ENCODE measurements around the gene TBC1D9. TPM values are rescaled to one million over a fixed set of nuclear protein-coding genes. Genes with fewer than 3 reads are reported as not detected.

TBC1D9 gene
- total RNA-seq, 2 donors from 2014 or later, result 22.3 to 29.0 TPM

GRCh38 chr4:140717313-140717712 is 38.9 kb downstream of the TBC1D9 start:
- no peaks in the 10 kb centered on the region for H3K36me3 ChIP-seq (ENCODE audit: control insufficient read depth, insufficient read depth, low read length)
- H3K9me3 ChIP-seq (ENCODE audit: control insufficient read depth, low read length), result no peaks in the 10 kb centered on the region
- Mint-ChIP-seq H3K4me1 (peaks cover 33% of the 10 kb centered on the region), H3K4me3 (no peak overlapping the region), H3K9me3 (no peaks in the 10 kb centered on the region), H3K36me3 (ENCODE audit: low read depth) (peaks cover 2% of the 10 kb centered on the region), H3K27me3 (ENCODE audit: insufficient read depth) (no peaks in the 10 kb centered on the region), H3K27ac (peak overlapping the region; percentile 12)
- H3K4me1 ChIP-seq (ENCODE audit: control insufficient read depth, insufficient read depth, low read length), result peaks cover 5% of the 10 kb centered on the region
- TF ChIP-seq, protein P1, sequence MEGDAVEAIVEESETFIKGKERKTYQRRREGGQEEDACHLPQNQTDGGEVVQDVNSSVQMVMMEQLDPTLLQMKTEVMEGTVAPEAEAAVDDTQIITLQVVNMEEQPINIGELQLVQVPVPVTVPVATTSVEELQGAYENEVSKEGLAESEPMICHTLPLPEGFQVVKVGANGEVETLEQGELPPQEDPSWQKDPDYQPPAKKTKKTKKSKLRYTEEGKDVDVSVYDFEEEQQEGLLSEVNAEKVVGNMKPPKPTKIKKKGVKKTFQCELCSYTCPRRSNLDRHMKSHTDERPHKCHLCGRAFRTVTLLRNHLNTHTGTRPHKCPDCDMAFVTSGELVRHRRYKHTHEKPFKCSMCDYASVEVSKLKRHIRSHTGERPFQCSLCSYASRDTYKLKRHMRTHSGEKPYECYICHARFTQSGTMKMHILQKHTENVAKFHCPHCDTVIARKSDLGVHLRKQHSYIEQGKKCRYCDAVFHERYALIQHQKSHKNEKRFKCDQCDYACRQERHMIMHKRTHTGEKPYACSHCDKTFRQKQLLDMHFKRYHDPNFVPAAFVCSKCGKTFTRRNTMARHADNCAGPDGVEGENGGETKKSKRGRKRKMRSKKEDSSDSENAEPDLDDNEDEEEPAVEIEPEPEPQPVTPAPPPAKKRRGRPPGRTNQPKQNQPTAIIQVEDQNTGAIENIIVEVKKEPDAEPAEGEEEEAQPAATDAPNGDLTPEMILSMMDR (conservative IDR thresholded peaks at IDR 0.05), result no peak
- H3K27me3 ChIP-seq (ENCODE audit: control insufficient read depth, insufficient read depth, low read length, poor library complexity, severe bottlenecking), result no peaks in the 10 kb centered on the region
- H3K4me3 ChIP-seq (ENCODE audit: low read length), result no peak overlapping the region
- DNase-seq, result no peak
- 98 to 100% methylated on average over 1 to 2 of the region's 2 CpGs for WGBS, 2 experiments (ENCODE audit: insufficient coverage in 1 of 2, insufficient read length in 1 of 2)
- no peak overlapping the region for H3K9ac ChIP-seq (ENCODE audit: extremely low read depth, low read length, poor library complexity, severe bottlenecking)
- H3K27ac ChIP-seq (ENCODE audit: low read depth, low read length), result no peak overlapping the region

DNA sequence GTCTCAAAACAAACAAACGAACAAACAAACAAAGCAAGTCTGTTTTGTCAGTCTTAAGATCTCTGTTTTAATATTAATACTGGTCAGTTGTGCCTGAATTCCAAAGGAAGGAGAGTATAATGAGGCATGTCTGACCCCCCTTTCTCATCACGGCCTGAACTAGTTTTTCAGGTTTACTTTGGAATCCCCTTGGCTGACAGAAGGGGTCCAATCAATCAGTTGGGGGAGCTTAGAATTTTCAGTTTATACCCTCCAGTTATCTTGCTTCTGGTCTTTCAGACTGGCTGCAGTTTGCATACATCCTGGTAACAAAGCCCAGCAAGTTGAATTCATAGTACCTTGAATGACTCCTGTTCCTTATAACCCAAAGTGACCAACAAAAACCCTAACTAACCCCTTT is 41.1 kb downstream of the TBC1D9 start:
- Histone ChIP-seq H3K27me3 (ENCODE audit: control insufficient read depth, insufficient read depth, low read length, poor library complexity, severe bottlenecking) (no peaks in the 10 kb centered on the region), H3K9ac (ENCODE audit: extremely low read depth, low read length, poor library complexity, severe bottlenecking) (no peak overlapping the region), H3K9me3 (ENCODE audit: control insufficient read depth, low read length) (peaks cover 4% of the 10 kb centered on the region), H3K27ac (ENCODE audit: low read depth, low read length) (no peak overlapping the region), H3K36me3 (ENCODE audit: control insufficient read depth, insufficient read depth, low read length) (peaks cover 1% of the 10 kb centered on the region), H3K4me1 (ENCODE audit: control insufficient read depth, insufficient read depth, low read length) (peaks cover 5% of the 10 kb centered on the region), H3K4me3 (ENCODE audit: low read length) (no peak overlapping the region)
- Mint-ChIP-seq H3K27ac (no peak overlapping the region), H3K27me3 (ENCODE audit: insufficient read depth) (no peaks in the 10 kb centered on the region), H3K9me3 (peaks cover 5% of the 10 kb centered on the region), H3K36me3 (ENCODE audit: low read depth) (peaks cover 6% of the 10 kb centered on the region), H3K4me3 (no peak overlapping the region), H3K4me1 (peaks cover 31% of the 10 kb centered on the region)
- TF ChIP-seq, protein P1 (conservative IDR thresholded peaks at IDR 0.05), result no peak
- WGBS, 2 experiments (ENCODE audit: insufficient coverage in 1 of 2, insufficient read length in 1 of 2), result 82 to 100% methylated on average over 1 to 2 of the region's 2 CpGs
- no peak for DNase-seq

DNA sequence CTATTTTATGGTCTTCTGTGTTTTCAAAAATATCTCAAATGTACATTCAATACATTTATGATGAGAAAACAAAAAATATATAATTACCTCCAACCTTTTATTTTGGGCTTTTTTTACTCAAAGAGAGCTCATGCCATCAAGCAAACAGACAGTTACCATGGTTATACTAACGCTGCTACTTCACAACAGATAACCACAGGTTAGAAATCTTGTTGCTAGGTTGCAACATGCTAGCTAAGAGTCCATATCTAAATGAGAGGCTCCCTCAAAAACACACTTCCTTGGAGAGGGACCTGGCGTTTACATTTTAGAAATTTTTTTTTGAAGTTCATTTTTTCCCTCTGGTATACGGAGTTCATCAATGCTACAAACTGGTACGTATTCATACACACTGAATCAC is 44.3 kb downstream of the TBC1D9 start:
- no peak overlapping the region for H3K4me3 Mint-ChIP-seq
- H3K9ac ChIP-seq (ENCODE audit: extremely low read depth, low read length, poor library complexity, severe bottlenecking), result no peak overlapping the region
- H3K27ac Mint-ChIP-seq, result no peak overlapping the region
- no peaks in the 10 kb centered on the region for H3K27me3 ChIP-seq (ENCODE audit: control insufficient read depth, insufficient read depth, low read length, poor library complexity, severe bottlenecking)
- DNase-seq, result no peak
- H3K9me3 ChIP-seq (ENCODE audit: control insufficient read depth, low read length), result peaks cover 17% of the 10 kb centered on the region
- H3K27ac ChIP-seq (ENCODE audit: low read depth, low read length), result no peak overlapping the region
- H3K36me3 ChIP-seq (ENCODE audit: control insufficient read depth, insufficient read depth, low read length), result peaks cover 13% of the 10 kb centered on the region
- whole genome bisulfite sequencing, 2 experiments (ENCODE audit: insufficient coverage in 1 of 2, insufficient read length in 1 of 2), result 94% methylated on average over 3 to 4 of the region's 4 CpGs
- H3K9me3 Mint-ChIP-seq, result peaks cover 20% of the 10 kb centered on the region
- TF ChIP-seq, protein P1 (conservative IDR thresholded peaks at IDR 0.05), result no peak
- peaks cover 16% of the 10 kb centered on the region for H3K36me3 Mint-ChIP-seq (ENCODE audit: low read depth)
- peaks cover 31% of the 10 kb centered on the region for H3K4me1 Mint-ChIP-seq
- no peak overlapping the region for H3K4me3 ChIP-seq (ENCODE audit: low read length)
- peaks cover 10% of the 10 kb centered on the region for H3K4me1 ChIP-seq (ENCODE audit: control insufficient read depth, insufficient read depth, low read length)
- H3K27me3 Mint-ChIP-seq (ENCODE audit: insufficient read depth), result no peaks in the 10 kb centered on the region

Data from endodermal cell (in vitro differentiated cells).